H4 (cell line): ENCODE measurements around the gene SLC9A3. TPM values are rescaled to one million over a fixed set of nuclear protein-coding genes. Genes with fewer than 3 reads are reported as not detected.
A peak's percentile ranks its signal among the peaks of the same experiment; 100 is the strongest.

ENCODE experiments used
- DNase-seq: peaks from one replicate; pipeline ENCODE4 v3.0.0-alpha.2; 2015; ENCODE audit warnings: low spot score
- total RNA-seq: library from RNA; depleted of rRNA; stranded (reverse); fragments of >200 nt; shearing (Covaris generic); gene quantifications from 2 replicates; pipeline ENCODE4 v1.2.3, GENCODE V29; 2014

The SLC9A3 gene
- total RNA-seq, 1 experiment from 2014 or later, result 2.3 TPM

DNA sequence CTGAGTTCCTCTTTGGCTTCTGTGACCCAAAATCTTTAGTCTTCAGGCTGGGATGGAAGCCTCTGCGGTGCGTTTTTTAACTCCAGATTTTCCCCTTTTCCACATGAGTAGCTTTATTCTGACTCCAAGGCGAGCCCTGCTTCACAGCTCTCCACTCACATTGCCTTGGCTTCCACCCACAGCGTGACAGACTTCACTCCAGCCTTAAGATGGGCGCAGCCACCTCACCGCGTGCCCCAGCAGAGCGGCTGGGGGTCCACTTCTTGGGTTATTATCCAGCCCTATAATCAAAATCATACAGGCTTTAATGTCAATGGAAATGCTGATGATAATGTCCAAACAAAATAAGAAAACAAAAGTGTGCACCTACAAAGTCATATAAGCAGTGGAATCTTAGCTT is 80.0 kb downstream of the SLC9A3 start:
- DNase-seq, result no peak

DNA sequence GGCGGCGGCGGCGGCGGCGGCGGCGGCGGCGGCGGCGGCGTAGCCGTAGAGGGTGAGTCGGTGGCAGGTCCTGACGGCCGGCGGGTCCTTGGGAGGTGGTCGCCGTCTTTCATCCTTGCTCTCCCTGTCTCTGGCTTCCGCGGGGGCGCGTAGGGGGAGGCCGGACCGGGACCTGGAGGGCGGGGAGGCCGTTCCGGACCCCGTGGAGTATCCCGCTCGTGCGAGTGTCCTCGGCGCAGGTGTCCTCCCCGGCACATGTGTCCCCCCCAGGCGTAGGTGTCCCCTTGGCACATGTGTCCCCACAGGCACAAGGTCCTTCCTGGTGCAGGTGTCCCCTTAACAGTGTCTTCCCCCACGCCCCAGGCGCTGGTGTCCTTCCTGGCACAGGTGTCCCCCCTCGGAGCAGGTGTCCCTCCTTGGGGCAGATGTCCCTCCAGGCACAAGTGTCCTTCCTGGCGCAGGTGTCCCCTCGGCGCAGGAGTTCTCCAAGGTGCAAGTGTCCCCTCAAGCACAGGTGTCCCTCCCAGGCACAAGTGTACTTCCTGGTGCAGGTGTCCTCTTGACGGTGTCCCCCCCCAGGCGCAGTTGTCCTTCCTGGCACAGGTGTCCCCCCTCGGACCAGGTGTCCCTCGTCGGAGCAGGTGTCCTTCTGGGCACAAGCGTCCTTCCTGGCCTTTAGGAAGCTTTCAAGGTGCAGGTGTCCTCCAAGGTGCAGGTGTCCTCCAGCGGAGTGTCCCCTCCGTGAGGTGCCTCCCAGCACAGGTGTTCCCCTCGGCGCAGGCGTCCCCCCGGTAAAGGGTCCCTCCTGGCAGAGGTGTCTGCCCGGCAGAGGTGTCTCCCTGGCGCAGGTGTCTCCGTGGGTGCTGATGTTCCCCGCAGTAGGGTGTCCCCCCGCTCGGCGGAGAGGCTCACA is 80.8 kb downstream of the SLC9A3 start:
- DNase-seq, result no peak

DNA sequence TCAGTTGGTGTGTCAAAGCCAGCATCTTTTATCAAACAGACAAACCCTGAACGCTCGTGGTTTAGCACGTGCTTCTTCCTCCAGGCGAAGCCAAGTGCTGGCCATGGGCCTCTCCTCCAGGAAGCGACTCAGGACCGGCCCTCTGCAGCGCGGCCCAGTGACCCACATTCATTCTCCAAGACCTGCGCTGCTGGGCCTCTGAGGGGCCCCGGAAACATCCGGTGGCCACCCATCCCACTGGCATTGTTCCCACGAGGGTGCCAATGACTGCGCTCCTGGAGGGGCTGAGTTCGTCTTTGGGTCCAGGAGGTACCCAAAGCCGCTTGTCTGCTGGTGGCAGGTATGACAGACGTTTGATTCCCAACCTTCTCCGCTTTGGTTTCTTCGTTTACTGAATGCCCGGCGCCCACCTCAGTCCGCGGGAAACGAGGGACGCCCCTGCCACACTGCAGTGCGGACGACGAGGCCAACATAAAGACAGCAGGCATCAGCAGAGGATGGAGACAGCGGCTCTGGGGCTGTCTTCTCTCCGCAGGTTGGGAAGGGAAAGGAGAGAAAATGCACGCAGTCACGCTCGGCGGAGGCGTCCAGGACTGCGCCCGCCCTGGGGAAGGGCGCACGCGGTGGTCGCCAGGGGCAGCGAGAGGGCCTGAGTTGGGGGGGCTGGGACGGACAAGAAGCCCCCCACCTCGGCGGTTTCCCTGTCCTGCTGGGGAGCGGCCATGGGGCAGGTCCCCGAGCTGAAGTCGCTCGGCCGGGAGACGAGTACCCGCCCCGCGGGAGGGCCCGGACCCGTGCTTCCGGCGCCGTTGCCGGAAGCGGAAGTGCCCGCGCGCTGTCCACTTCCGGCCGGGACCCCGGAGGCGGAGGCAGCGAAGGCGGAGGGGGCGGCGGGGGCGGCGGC is 81.7 kb downstream of the SLC9A3 start, which contains the start of gene EXOC3:
TSS of gene EXOC3 (plus strand) at position 842 of the 904 bp plus-strand sequence. CDS start 3,030 bp downstream, outside the sequence.
- peak; percentile 64 for DNase-seq

DNA sequence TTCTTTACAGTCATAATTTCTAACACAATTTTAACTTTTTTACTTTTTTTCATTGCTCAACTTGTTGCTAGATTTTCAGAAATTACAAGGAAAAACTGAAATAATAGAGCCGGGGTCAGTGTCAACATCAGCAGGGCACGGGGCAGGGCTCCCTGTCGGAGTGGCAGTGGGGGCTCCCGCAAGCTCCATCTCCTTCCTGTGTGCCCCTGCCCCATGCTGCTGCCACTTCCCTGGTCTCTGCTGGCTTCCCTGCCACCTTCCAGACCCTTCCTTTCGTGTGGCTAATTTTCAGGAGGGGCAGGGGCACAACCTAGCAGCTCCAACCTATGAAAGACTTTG is 82.3 kb downstream of the SLC9A3 start:
- no peak for DNase-seq

DNA sequence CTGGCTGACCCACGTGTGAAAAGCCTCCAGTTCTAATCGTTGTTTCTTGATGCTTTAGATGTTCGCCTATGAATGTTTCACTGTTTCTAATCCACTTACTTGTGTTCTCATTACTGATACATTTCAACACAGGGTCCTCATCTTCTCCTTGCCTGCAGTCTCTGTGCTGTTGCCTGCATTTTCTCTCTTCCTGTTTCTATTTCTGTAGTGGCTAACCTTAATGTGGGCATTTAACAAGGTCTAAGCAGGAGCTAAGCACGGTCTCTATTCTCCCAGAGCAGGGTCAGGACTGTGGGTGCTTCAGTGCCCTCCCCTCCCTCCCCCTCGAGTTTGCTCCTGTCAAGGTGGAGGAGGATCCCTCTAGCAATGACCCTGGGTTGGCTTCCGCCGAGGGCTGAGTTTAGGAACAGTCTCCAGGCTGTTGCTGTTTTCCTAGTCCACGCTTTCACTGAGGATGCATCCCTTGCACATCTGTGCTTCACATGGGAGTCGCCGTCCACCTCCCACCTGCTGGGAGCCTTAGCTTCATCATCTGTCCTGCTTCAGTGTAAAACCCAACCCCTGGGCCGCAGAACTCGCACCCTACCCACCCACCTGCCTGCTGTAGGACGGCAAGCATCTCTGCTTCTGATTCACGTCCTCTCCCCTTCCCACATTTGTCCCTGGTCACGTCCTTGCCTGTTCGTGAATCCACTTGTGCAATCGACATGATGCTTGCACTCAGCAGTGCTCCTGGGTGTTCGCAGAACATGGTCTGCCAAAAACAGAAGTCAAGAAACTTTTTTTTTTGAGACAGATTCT is 83.6 kb downstream of the SLC9A3 start:
- no peak for DNase-seq

DNA sequence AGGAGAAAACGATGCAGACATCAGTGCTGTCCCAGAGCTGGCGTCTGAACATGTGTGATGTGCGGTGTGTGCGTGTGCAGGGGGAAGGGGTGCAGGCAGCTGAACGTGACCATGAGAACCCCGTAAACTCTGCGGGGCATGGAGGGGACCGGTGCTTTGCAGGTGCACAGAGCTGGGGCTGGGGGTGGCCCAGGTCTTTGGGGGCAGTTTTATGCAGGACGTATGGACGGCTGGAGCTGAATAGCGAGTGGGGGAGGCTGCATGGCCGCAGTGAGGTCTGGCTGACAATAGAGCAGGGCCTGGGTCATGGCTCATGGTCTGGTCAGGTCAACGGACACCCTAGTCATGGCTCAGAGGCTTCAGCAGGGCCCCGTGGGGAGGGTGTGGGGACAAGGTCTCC is 84.6 kb downstream of the SLC9A3 start:
- no peak for DNase-seq

DNA sequence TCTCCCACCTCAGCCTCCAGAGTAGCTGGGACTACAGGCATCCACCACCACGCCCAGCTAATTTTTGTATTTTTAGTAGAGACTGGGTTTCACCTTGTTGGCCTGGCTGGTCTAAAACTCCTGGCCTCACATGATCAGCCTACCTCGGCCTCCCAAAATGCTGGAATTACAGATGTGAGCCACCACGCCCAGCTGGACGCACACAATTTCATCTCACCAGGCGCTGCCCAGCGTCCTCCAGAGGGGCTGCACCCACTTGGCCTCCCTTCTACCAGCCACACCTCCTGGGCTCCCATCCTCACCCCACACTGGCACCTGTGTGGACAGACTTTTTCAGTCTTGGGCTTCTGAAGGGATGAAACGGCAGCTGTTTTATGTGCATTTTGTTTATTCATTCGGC is 85.1 kb downstream of the SLC9A3 start:
- DNase-seq, result no peak

DNA sequence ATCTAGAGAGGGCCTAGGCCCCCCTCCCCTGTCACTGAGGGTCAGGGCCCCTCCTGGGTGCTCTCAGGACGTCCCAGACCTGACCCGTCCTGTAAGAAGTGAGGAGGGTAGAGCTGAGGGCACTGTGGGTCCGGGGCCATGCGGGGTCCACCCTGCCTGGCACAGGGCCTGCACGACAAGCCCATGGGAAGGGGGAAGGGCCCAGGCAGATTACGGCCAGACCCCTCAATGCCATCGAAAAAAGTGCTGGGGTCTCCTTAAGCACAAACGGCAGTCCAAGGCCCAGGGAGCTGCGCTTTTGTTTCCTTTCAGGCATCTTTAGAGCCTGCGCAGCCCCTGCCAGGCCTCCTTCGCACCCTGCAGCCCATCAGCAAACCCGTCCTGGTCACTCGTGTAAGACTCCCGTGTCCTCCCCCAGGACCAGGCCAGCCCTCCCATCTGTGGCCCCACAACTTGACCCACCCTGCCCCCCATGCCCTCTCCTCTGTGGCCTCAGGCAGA is 85.7 kb downstream of the SLC9A3 start:
- DNase-seq, result no peak

DNA sequence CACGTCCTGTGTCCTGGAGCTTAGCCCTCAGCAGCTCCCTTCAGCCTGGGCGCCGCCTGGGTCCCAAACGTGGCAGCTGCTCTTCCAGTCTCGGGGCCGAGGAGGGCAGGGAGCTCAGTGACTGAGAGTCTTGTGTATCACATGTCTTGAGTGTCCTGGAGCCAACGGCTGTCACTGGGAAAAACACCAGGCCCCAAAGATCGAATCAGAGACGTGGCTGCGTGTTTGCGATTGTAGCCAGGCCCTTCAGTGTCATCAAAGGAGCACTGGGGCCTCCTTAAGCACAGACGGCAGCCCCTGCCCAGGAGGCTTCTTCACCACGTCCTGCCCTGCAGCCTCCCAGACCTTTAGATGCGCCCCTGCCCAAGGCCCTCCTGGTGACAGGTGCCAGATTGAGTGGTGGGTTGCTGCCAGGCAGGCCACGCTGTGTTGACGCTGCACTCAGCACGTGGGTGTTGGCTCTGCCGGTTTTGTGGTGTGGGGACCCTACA is 86.9 kb downstream of the SLC9A3 start:
- DNase-seq, result no peak

DNA sequence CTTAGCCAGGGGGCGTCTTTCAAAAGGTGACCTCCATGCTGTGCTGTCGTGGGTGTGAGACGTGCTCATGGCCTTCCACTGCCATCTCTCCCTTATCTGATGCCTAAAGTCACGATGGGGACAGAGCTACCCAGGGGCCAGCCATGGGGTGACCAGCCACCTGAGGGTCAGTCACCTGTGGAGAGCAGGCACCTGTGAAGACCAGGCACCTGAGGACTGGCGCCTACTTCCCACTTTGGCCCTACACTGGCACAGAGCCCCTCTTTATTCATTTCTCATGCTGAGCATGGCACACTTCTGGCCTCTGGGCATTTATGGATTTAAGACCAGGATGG is 87.6 kb downstream of the SLC9A3 start:
- DNase-seq, result no peak

DNA sequence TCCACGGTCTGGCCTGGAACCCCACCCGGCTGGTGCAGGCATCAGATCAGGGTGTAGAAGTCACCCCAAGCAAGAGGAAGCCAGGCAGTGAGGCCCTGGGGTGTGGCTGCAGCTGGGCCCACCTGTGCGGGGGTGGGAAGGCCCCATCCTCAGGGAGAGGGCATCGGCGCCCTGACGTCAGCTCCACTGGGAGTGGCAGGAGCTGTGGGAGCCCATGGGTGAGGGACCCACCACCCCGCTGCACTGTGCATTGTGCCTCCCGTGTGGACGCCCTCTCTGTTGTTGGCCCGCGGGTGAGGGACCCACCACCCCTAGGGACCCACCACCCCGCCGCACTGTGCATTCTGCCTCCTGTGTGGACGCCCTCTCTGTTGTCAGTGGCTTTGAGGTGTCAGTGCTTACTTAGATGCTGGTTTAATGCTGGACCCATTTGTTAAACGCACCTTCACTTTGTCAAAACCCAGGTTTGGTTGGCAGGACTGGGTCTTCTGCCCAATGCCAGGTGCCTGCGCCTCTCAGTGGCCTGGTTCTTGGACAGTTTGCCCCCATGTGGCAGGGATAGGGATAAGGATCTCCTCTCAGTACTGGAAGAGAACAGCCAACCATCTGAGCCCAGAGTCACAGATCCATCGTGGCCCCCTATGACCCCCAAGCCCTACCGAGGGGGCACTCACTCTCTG is 88.1 kb downstream of the SLC9A3 start:
- peak; percentile 40 for DNase-seq

DNA sequence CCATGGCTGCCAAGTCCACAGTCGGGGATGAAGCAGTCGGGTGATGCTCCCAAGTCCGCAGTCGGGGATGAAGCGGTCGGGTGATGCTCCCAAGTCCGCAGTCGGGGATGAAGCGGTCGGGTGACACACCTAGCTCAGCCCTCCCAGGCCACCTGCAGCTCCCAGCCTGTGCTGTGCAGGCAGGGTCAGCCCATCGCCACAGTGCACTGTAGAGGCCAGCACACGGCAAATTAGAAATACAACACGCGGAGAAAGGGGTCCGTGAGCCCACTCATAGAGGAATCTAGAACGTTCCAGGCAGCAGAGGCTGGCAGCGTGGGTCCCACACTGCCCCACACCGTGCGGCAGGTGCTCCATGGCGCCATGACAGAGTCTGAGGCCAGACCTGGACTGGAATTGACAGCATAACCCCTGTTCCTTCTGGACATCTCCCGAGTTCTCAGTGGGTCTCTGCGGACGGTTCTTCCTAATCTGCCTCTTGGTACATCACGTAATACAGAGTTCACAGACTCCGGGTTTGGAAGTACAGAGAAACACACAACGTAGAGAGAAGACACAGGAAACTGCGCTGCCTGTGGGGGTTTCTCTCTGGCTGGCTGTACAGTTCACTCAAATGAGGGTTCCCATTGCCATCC is 89.0 kb downstream of the SLC9A3 start:
- DNase-seq, result no peak

DNA sequence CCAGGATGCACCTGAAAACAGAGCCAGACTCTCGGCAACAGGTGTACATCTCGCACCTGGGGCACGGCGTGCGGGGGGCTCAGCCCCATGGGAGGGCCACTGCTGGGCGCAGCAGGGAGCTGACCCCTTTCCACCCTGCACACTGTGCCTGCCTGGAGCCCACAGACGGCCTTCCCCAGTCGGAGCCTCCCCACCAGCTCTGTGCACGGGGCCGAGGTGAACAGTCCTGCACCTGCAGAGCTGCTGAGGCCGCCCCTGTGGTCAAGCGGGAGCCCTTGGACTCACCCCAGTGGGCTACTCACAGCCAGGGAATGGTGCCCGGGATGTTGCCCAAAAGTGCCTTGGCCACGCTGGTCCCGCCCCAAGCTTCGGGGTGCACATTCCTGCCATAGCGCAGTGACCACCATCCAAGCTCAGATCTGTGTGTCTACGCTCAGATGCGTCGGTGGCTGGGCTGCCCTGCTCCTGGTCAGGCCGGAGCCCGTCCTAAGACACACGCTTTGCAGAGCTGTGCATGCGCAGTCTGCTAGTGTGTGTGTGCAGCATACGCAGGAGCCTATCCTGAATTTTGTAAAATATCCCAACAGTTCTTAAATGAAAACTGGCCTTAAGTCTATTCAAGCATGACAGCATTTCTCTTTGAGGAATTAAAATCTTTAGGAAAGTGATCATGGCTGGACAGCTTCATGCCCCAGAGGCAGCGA is 89.7 kb downstream of the SLC9A3 start:
- DNase-seq, result no peak

DNA sequence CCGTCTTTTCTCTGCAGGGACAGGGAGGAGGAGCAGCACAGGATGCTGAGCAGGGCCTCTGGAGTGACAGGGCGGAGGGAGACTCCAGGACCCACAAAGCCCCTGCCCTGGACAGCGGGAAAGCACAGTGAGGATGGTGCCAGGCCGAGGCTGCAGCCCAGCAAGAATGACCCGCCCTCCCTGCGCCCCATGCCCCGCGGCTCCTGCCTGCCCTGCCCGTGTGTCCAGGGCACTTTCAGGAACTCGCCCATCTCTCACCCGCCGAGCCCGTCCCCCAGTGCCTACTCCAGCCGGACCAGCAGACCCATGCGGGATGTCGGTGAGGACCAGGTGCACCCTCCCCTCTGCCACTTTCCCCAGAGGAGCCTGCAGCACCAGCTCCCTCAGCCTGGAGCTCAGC is 90.4 kb downstream of the SLC9A3 start:
- no peak for DNase-seq

DNA sequence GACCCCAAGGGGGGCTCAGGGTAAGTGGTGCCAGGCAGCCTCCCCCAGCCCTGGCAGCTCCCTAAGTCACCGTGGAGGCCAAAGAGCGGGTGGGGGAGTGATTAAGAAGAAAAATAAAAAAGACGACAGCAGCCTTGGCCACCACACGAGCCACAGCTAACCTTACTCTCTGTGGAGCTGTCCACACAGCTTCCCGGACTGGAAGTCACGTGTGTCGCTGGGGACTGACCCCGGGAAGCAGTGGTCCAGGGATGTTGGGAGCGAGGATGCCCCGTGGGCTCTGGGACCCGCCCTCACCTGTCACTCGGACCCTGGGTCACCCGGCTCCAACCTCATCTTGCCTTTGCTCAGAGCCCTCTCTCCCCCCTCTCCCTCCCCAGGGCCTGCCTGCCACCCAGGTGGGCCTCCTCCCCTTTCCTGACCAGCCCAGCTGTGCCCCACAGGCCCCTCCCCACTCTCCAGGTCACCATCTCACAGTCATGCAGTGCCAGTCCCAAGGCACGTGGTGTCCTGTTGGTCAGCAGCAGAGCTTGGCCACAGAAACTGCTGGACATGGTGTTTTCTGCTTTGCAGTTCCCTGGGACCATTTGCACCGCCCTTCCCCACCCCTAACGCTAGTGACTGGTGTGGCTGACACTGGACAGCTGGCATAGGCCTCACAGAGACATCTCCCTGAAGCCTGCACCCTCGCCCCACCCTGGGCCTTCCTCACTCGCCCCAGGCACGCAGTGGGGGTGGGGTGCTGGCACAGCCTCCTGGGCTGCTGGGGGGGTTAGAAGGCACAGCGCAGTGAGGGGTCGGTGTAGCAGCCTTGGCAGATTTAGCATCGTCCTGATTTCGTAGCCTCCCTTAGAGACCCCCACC is 91.1 kb downstream of the SLC9A3 start:
- no peak for DNase-seq

DNA sequence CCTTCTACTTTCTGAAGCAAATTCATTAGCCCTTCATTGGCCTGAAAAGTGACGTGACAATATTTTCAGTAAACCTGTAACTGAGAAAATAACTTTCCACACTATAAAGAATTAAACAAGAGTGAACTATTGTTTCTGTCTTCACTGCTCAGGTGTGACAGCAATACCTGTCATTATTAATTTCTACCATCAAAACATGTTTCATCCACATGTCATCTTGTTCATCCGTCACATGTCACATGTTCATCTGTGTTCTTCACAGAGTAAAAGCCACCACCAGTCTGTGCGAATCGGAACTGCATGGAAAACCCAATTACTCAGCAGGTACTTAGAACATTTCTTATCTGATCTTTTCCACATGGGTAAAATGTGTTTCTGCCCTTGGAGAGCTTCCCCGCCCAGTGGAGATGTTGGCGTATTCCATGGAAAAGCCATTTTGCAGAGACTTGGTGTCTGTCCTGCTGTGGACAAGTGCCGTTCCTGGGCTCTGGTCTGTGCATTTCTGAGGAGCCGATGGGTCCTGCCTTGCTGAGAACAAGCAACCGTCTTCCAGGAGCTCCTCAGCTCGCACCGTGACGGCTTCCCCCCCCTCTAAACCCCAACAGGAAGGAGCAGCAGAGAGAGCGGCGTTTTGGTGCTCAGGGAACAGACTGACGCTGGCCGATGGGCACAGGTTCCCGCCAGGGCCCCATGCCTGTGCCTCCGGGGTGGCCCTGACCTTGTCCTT is 91.9 kb downstream of the SLC9A3 start:
- no peak for DNase-seq

DNA sequence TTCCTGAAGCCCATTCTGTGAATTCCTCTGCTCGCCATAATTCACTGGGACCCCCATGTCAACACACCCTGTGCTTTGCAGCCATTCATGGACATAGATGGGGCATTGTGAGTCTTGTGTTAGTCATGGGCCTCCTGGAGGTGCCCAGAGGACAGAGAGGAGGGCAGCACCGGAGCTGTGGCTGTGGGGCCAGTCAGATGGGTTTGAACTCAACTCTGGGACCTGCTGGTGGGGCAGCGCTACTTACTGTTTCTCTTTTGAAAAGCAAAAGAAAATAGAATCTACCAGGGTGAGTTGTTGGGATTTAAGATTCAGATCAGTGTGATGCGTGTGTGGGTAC is 92.6 kb downstream of the SLC9A3 start:
- no peak for DNase-seq

DNA sequence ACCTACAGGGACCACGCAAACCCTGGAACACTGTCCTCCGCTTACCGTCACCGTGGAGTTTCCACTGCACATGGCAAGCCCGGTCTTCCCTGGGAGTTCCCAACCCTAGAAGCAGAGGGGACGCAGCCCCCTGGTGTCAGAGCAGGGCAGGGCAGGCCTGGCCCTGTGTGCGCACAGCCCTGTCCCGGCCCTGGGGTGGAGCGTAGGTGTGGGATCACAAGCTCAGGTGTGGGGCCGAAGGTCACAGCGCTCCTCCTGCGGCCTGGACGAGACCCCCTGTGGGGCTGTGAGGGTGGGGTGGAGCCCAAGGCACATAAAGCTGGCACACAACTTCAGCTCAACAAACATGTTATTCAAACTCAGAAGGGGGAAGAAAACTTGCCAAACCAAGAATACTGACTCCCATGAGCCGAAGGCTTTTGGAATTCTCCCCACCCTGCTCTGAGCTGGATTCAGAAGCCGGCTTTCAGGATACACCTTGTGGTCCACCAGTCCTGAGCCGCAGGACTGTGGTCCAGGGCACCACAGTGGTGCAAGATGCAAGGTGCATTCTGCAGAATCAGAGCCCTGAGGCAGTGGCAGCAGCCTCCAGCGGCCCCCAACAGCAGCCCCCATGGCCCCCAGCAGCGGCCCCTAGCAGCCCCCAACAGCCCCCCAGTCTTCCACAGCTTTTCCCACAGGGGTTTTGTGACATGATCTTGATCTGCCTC is 93.1 kb downstream of the SLC9A3 start:
- peak; percentile 37 for DNase-seq
